GM12864 (cell line): ENCODE measurements around the gene ABHD17C.
"Not testable (repeated sequence)": the region's sequence is repeated elsewhere in the genome, so short reads cannot be mapped to it uniquely, and the experiment has no call there.

Experiments
- DNase-seq: peaks from one replicate; pipeline ENCODE4 v3.0.0-alpha.2; 2011; ENCODE audit warnings: low read depth
- H3K4me3 ChIP-seq: 2 replicates; pipeline ENCODE4 v1.5.1; 2011; ENCODE audit warnings: mild to moderate bottlenecking, low read depth, low read length, control low read depth
- TF ChIP-seq, protein P1 (sequence below): IDR thresholded peaks from 2 replicates; pipeline ENCODE4 v1.5.1; 2011; ENCODE audit warnings: low read depth, mild to moderate bottlenecking, moderate library complexity, low read length, control low read depth, inconsistent platforms; ENCODE audit errors: missing control alignments

ABHD17C gene

GRCh38 chr15:80758130-80758745 lies 63.1 kb downstream of the ABHD17C start:
- TF ChIP-seq, protein P1, sequence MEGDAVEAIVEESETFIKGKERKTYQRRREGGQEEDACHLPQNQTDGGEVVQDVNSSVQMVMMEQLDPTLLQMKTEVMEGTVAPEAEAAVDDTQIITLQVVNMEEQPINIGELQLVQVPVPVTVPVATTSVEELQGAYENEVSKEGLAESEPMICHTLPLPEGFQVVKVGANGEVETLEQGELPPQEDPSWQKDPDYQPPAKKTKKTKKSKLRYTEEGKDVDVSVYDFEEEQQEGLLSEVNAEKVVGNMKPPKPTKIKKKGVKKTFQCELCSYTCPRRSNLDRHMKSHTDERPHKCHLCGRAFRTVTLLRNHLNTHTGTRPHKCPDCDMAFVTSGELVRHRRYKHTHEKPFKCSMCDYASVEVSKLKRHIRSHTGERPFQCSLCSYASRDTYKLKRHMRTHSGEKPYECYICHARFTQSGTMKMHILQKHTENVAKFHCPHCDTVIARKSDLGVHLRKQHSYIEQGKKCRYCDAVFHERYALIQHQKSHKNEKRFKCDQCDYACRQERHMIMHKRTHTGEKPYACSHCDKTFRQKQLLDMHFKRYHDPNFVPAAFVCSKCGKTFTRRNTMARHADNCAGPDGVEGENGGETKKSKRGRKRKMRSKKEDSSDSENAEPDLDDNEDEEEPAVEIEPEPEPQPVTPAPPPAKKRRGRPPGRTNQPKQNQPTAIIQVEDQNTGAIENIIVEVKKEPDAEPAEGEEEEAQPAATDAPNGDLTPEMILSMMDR: no peak
- H3K4me3 ChIP-seq: no peak overlapping the region
- no peak for DNase-seq

- no peak for DNase-seq
- no peak overlapping the region for H3K4me3 ChIP-seq
- TF ChIP-seq, protein P1: no peak
These were observed 65.8 kb downstream of the ABHD17C start for GRCh38 chr15:80760960-80761359.

GRCh38 chr15:80761754-80762153 lies 66.6 kb downstream of the ABHD17C start:
- DNase-seq: no peak
- H3K4me3 ChIP-seq: no peak overlapping the region
- TF ChIP-seq, protein P1: no peak

GRCh38 chr15:80763235-80763634 lies 68.1 kb downstream of the ABHD17C start:
- H3K4me3 ChIP-seq, DNase-seq: not testable (repeated sequence)

DNA sequence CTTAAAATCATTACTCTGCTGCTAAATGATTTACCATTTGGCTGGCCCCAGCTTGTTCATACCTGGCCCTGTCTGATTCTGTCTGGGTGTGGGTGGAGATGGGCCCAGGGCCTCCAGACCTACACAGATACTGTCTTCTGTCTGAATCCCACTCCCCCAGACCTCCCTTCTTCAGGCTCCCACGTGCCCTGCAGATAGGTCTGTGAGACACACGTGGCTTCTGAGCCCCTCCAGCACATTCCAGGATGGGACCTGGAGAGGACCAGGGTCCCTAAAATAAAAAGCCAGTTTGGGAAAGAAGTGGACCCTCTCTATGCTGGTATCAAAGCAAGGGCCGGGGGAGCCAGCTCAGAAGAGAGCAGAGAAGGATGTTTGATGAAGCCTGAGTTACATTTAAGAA lies 69.4 kb downstream of the ABHD17C start:
- no peak for DNase-seq
- H3K4me3 ChIP-seq: no peak overlapping the region
- TF ChIP-seq, protein P1: no peak

GRCh38 chr15:80766275-80766674 lies 71.2 kb downstream of the ABHD17C start:
- DNase-seq: no peak
- TF ChIP-seq, protein P1: no peak
- H3K4me3 ChIP-seq: no peak overlapping the region

DNA sequence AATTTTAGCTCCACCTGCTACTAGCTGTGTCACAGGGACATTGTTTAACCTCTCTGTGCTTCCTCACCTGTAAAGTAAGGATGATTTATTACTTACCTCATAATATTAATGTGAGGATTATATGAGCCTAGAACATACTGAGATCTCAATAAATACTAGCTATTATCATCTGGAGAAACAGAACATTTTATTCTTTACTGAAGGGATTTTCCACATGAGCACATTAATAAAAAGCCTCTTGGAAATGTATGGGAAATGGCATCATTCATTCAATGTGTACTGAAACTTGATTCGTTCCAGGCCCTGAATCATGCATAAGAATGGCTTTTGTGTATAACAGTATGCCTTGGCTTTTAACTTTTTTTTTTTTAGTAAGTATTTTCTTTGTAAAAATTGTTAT lies 73.0 kb downstream of the ABHD17C start:
- TF ChIP-seq, protein P1: no peak
- no peak for DNase-seq
- no peak overlapping the region for H3K4me3 ChIP-seq
